Measurements from ENCODE around the gene MADCAM1.
"Not testable (repeated sequence)": the region's sequence is repeated elsewhere in the genome, so short reads cannot be mapped to it uniquely, and the experiment has no call there.

MADCAM1 gene

DNA sequence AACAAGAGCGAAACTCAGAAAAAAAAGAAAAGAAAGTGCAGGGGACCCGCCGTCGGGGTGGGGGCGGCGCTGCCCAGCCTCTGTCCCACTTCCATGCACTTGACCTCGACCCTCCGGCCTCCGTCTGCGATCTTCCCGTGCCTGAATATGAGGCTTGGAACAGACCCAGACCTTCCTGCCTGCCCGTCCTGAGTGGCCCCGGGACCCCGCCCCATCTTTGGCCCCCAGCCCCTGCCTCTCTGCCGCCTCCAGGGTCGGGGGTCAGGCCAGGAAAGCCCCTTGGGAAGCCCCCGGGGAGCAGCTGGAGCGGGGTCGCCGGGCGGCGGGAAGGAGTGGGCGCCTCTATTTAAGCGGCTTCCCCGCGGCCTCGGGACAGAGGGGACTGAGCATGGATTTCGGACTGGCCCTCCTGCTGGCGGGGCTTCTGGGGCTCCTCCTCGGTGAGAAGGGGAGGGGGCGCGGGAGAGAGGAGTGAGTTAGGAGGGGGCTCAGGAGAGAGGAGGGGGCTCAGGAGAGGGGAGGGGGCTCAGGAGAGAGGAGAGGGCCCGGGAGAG is at the start of gene MADCAM1:
TSS of gene MADCAM1 (plus strand) at position 375 of the 554 bp plus-strand sequence. CDS start at position 389, 14 bp downstream.
- no peak for DNase-seq (ENCODE audit: low spot score)

DNA sequence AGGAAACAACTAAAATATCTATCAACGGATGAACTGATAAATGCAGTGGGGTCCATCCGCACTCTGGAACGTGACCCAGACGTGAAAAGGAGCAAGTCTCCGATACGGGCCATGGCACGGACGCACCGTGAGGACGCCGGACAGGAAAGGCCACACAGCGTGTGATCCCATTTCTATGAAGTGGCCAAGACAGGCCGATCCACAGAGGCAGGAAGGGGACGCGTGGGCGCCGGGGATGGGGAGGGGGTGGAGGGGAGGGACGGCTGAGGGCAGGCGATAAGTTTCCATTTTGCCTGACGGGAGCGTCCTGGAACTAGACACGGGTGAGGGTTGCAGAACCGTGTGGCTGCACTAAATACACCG is 49.2 kb upstream of the MADCAM1 start:
- DNase-seq (ENCODE audit: low spot score) = no peak

DNA sequence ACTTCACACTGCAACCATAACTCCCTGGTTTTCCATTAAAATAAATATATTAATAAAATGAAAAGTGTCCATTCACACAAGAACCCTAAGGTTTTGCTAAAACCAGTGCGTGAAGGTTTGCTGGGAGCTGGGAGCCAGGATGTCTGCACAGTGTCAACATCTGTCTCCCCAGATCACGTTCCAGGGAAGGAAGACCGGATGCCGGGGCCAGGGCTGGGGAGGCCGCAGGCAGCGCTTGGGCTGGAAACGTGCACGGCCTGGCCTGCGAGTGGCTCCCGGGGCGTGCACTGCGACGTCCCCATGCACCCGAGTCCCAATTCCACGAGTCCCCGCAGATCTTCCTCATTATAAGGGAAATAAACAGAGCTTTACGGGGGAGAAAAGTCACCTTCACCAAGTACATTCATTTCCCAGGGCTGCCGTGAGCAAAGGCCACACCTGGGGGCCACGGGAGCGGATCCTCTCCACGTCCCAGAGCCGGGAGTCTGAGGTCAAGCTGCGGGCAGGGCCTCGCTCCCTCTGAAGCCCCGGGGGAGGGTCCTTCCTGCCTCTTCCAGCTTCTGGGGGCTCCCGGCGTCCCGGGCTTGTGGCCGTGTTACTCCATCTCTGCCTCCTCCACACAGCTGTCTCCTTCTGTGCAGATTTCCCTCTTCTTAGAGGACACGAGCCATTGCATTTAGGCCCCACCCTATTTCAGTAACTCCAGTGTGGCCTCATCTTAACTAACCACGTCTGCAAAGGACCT is 48.3 kb upstream of the MADCAM1 start:
- DNase-seq (ENCODE audit: low spot score) = no peak

DNA sequence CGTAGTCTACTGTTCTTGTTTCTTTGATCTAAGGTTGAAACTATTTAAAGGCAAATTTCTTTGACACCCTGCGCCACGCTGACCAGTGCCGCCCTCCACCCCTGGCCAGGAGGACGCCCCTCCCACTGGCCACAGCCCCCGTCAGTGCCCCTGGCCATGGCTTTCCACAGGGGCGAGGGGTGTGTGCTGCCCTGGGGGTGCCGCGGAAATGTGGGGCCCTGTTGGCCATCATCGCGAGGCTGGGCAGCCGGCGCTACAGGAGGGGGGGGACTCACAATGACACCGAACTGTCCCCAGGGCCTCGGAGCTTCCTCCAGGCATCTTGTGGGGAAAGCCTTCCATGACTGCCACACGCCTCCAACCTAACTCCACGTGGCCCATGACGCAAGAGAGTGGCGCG is 46.4 kb upstream of the MADCAM1 start:
- no peak for DNase-seq (ENCODE audit: low spot score)

DNA sequence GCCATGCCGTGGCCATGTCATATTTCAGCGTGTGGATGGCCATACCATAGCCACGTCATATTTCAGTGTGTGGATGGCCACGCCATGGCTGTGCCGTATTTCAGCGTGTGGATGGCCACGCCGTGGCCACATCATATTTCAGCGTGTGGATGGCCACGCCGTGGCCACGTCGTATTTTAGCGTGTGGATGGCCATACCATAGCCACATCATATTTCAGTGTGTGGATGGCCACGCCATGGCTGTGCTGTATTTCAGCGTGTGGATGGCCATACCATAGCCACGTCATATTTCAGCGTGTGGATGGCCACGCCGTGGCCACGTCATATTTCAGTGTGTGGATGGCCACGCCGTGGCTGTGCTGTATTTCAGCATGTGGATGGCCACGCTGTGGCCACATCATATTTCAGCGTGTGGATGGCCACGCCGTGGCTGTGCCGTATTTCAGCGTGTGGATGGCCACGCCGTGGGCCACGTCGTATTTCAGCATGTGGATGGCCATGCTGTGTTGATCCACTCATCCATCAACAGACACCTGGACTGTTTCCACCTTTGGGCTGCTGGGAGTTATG is 45.3 kb upstream of the MADCAM1 start:
- not testable (repeated sequence) for DNase-seq (ENCODE audit: low spot score)

DNA sequence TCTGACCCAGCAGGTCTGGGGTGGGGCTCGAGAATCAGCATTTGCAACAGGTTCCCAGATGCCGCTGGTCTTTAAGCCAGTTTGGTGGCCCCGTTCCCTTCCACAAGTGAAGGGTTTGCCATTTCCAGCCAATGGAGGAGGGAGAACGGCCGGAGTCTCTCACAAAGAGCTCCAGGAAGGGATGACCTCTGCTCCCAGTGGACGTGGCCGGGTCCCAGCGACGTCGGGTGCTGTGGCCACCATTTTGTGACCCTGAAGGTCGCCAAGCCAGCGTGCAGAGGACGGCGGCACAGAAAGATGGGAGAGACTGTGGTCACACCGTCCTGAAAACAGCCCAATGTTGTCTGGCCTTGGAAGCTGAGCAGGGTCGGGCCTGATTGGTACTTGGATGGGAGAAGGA is 43.5 kb upstream of the MADCAM1 start:
- DNase-seq (ENCODE audit: low spot score) = no peak

DNA sequence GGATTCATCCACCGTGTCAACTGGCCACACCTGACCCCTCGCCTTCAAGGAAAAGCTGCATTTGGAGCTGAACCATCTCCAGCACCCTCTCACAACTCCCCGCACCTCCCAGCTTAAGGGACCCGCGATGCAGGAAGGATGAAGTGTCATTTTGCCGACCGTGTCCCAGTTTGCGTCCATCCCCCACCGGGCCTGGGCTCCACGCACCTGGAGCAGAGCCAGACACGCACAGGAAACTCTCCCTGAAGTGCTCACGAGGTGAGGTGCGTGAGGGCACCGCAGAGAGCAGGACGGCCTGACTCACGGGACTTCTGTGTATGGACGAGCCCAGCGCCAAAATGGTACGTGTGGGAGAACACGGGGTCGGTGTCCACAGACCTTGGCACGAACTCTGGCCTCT is 42.7 kb upstream of the MADCAM1 start:
- no peak for DNase-seq (ENCODE audit: low spot score)

DNA sequence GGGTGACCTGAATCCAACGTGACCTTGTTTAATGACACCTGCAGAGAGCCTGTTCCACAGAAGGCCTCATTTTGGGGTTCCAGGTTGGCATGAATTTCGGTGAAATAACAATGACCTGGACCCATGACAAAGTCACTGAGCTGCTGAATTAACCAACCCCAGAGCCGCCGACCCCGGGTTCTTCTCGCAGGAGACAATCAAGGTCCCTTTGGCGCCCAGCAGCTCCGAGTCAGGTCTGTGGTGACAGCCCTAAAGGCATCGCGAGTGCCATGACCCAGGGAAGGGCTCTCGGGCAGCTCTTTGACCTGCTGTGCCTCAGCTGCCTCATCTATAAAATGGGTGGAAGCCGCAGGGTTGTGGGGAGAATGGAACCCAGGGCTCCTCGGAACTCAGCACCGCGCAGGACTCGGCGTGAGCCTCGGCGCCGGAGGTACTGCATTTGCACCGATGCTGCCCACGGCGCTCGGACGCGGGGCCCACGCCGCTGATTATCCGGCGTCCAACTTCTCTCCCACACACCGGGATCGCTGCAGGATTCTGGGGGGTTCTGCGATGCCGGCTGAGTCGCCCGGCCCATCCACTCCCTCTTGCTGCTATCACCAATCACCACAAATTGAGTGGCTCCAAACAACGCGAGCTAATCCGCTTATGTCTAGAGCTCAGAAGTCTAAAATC is 41.1 kb upstream of the MADCAM1 start:
- no peak for DNase-seq (ENCODE audit: low spot score)

DNA sequence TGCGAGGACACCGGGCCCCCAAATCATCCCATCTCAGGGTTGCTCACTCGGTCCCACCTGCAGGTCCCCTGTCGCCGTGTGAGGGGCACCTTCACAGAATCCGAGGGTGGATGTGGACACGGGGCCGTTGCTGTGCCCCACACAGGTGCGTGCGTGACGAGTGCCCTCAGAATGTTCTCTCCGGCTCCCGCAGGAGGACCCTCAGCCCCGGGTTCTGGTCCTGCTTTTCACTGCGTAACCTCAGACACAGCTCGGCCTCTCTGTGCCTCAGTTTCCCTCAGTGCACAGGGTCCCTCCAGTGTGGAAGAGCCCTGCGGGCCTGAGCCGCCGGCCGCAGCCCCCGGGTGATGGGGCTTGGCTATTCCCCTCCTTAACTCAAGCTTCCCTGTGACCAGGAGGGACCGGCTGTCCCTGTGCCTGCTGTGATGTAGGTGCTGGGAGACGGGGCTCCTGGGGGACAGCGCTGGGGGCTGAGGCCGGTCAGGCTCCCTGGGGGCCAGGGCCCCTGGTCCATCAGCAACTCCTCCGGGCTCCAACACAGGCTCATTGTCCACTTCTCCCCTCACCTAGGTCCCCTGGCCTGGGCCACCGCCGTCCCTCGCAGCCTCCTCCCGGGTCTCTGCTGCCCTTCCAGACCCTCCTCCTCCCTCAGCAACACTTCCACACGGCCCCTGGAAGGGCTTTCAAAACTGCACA is 40.3 kb upstream of the MADCAM1 start:
- DNase-seq (ENCODE audit: low spot score) = no peak

DNA sequence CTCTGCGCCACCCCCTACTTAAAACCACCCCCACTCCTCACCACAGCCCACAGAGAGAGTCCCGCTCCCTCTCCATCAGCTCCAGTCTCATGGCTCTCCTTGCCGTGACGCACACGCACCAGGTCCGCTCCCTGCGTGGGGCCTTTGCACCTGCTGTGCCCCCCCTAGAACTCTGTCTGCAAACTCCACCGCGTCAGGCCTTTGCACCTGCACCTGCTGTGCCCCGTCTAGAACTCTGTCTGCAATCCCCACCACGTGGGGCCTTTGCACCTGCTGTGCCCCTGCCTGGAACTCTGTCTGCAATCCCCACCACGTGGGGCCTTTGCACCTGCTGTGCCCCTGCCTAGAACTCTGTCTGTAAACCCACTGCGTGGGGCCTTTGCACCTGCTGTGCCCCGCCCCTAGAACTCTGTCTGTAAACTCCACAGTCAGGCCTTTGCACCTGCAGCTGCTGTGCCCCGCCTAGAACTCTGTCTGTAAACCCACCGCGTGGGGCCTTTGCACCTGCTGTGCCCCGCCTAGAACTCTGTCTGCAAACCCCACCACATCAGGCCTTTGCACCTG is 39.7 kb upstream of the MADCAM1 start:
- DNase-seq (ENCODE audit: low spot score) = no peak

DNA sequence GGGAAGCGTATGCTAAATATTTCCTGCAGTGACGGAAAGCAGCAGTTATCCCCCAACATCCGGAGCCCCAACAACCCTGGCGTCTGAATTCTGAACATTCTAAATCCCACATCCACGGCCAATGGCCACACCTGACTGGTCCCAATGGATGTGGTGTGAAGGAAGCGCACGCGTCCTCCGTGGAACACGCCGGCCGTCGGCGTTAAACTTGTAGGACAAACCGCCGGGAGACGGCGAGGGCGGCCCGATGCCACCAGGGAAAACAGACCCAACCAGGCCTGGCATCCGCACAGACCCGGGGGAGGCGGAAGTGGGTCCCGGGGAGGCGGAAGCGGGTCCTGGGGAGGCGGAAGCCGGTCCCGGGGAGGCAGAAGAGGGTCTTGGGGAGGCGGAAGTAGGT is 38.6 kb upstream of the MADCAM1 start:
- DNase-seq (ENCODE audit: low spot score) = no peak

DNA sequence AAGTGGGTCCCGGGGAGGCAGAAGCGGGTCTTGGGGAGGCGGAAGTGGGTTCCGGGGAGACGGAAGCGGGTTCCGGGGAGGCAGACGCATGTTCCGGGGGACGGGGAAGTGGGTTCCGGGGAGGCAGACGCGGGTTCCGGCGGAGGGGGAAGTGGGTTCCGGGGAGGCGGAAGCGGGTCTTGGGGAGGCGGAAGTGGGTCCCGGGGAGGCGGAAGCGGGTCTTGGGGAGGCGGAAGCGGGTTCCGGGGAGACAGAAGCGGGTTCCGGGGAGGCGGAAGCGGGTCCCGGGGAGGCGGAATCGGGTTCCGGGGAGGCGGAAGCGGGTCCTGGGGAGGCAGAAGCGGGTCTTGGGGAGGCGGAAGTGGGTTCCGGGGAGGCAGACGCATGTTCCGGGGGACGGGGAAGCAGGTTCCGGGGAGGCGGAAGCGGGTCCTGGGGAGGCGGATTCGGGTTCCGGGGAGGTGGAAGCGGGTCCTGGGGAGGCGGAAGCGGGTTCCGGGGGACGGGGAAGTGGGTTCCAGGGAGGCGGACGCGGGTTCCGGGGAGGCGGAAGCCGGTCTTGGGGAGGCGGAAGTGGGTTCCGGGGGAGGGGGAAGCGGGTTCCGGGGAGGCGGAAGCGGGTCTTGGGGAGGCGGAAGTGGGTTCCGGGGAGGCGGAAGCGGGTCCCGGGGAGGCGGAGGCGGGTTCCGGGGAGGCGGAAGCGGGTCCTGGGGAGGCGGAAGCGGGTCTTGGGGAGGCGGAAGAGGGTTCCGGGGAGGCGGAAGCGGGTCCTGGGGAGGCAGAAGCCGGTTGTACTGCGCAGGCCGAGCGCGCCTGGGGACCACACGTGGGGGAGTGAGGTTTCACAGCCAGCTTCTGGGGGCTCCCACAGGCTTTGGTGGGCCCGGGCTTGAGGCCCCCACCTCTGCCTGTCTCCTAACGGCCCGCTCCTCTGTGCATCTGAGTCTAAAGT is 37.9 kb upstream of the MADCAM1 start:
- no peak for DNase-seq (ENCODE audit: low spot score)

DNA sequence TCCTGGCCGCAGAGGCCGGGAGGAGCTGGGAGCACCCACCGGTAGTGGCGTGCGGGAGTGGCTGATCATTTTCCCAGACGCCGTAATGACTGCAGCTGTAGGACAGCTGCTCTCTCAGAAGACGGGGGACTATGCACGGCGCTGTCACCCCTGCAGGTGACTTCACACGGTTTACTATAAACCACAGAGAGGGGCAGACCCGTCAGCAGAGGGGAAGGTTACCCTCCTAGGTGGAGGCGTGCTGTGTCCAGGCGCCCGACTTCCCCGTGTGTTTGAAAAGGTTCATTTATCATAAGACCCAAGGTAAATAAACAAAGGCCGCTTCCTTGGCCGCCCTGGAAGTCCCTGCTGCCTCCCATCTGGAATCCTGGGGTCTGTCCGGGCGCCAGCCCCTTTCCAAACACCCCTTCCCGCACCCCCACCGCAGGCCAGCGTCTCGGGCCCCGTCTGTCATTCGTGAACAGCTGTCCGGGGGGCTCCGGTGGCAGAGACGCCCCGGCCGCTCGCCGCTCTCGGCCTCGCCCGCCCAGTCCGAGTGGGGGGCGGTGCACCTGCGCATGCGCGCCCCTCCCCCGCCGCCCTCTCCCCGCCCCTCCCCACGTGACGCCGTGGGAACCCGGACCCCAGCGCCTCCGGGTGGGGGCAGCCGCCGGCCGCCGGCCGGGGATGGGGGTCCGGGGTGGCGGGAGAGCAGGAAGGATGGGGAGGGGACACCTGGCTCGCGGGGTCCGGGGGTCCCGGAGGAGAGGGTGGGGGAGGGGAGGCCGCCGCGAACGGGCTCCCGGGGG is 36.4 kb upstream of the MADCAM1 start:
- DNase-seq (ENCODE audit: low spot score) = peak; percentile 61

DNA sequence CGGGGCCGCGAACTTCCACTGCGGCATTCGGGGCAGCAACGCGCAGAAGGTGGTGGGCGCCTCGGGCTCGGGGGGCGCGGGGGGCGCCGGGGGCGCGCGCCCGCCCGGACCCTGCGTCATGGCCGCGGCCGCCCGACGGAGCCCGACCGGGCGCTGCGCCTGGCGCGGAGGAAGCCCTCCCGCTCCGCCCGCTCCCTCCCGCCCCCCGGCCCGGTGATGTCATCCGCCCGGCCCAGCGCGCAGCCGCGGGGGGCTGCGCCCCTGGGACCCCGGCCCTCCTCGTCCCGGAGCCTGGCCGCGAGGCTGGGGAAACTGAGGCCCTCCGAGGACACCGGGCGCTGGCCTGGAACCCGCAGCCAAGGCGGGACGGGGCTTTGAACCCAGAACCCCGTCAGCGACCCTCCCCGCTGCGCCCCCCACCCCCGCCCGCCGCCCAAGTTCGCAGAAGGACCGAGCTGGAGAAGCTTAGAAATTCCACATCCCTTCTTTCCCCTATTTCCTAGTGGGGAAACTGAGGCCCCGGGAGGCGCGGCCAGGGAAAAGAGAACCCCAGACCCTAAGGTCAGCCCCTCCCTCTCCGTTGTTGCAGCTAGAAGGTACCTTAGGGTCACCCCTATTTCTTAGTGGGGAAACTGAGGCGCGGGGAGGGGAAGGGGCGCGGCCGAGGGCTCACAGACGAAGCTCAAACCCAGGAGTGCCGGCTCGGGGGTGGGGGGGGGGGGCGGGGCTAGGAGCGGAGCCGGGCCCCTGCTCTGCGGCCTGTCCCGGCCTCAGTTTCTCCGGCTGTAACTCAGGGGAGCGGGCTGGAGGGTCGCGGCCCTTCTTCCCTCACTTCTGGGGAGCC is 35.2 kb upstream of the MADCAM1 start, which contains the start of gene SHC2:
TSS of gene SHC2 (minus strand) at position 157 of the 844 bp plus-strand sequence. CDS start at position 120, 37 bp downstream.
- DNase-seq (ENCODE audit: low spot score) = no peak

DNA sequence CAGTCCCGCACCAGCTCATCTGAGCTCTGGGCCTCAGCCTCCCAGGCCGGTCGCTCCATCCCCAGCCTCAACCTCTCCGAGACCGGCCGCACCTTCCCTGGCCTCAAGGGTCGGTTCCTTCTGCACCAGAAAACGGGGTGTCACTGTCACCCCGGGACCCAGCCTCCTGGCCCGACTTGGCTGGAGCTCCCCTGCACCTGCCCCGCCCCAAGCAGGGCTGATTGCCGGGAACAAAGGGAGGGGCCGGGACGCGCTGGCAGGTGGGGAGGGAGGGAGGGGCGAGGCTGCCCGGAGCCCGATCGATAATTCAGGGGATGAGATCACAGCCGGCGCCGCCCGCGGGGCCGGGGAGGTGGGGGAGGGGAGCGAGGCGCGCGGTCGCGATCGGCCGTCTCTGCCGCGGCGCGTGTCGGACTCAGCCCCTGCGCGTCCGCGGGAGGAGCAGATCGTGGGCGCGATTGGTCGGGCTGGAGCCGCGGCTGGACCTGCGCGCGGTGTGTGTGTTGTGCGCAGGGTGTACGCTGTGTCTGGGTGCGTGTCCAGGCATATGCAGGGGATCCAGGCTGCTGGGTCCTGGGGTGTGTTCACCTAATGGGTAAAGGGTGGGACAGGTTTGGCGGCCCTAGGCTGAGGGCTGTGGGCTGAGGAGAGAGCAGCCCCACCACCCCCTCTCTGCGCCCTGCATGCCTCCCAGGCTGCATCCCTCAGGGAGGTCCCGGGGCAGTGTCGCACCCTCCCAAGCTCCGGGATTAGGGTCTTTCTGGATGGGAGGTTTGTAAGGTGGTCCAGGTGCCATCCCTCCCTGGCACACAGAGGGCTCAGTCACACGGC is 34.4 kb upstream of the MADCAM1 start:
- no peak for DNase-seq (ENCODE audit: low spot score)

DNA sequence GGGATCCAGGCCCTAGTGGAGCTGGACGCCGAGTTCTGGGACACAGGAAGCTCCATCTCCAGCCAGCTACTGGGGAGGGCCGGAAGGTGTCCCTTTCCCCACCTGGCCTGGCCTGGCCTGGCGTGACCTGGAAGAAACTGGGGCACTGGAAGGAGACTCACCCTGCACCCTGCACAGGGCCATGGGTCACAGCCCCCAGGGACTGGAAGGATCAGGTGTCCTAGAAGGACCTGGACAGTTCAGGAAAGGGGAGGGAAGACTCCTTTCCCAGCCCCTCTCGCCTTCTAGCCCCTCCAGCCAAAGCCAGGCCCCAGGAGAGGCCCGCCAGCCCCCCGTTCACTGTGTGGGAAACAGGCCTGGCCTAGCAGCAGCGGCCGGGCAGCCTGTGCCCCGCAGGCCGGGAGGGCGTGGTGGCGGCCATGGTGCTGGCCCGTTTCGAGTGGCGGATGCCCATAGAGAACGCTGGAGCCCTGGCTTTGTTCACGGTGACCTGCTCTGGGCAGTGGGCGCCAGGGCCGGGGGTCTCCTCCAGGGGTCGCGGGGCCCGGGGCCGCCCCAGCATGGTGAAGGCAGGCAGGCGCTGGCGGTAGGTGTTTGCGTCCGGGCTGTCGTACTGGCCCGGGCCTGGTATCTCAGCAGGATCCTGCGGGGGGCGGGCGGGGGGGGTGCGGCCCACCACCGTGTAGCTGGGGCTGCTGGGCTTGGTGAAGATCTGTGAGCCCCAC is 32.6 kb upstream of the MADCAM1 start:
- DNase-seq (ENCODE audit: low spot score) = no peak

DNA sequence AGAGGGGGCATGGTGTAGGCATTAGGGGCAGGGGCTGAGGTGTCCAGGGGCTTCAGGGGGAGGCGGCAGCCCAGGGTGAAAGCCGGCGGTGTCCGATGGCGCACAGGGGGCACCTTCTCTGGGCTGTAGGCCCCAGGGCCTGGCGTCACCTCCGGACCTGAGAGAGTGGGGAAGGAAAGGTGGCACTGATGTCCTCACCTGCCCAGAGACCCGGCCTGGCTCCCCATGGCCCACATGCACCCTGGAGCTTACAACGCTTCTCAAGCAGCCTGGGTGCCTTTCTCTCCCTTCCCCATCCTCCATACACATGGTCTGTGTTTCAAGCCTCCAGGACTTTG is 32.1 kb upstream of the MADCAM1 start:
- no peak for DNase-seq (ENCODE audit: low spot score)

Data from hepatic stellate cell (primary cell).